Ishikawa (cell line): ENCODE measurements around the gene CXADR.

Source experiments
- TCF12 ChIP-seq: IDR thresholded peaks from 2 replicates; pipeline ENCODE4 v1.6.1; 2012; ENCODE audit warnings: low read depth
- ZBTB7A ChIP-seq: IDR thresholded peaks from 2 replicates; pipeline ENCODE4 v1.6.1; 2012; ENCODE audit warnings: low read depth

- no peak for TF ChIP-seq TCF12
- TF ChIP-seq ZBTB7A: no peak
Observed at GRCh38 chr21:17611414-17612022, 98.7 kb downstream of the CXADR start.
